Ishikawa (cell line): Measurements from ENCODE around the gene TBC1D16.

Source experiments
- CEBPB ChIP-seq: IDR thresholded peaks from 2 replicates; pipeline ENCODE4 v1.6.1; 2012
- CREB1 ChIP-seq: IDR thresholded peaks from 2 replicates; pipeline ENCODE4 v1.6.1; 2012; ENCODE audit warnings: low read depth
- EP300 ChIP-seq: IDR thresholded peaks from 2 replicates; pipeline ENCODE4 v1.6.1; 2012; ENCODE audit warnings: borderline replicate concordance
- NFIC ChIP-seq: IDR thresholded peaks from 2 replicates; pipeline ENCODE4 v1.6.1; 2012
- TCF12 ChIP-seq: IDR thresholded peaks from 2 replicates; pipeline ENCODE4 v1.6.1; 2012; ENCODE audit warnings: low read depth
- ZBTB7A ChIP-seq: IDR thresholded peaks from 2 replicates; pipeline ENCODE4 v1.6.1; 2012; ENCODE audit warnings: low read depth
- TF ChIP-seq, protein P1 (sequence below): IDR thresholded peaks from 2 replicates; pipeline ENCODE4 v1.6.1; 2012

DNA sequence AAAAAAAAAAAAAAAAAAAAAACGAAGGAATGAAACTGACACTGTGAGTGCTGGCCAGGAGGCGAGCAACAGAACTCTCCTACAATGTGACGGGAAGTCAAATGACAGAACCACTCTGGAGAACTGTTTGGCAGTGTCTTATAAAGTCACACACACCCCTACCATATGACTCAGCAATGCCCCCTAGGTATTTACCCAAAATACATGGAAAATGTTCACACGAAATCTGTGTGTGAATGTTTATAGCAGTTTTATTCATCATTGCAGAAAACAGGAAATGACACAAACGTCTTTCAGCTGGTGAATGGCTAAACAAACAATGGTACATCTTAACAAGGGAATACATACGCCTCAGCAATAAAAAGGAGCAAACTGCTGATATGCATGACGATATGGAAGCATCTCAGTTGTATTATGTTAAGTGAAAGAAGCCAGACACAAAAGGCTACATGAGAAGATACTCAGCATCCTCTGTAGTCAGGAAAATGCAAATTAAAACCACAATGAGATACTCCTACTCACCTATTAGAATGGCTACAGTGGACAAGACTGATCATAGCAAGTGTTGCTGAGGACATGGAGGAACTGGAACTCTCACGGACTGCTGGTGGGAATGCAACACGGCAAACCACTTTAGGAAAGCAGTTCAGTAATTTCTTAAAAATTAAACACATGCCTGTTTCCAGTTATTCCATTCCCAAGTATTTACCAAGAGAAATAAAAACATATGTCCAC, 74.7 kb downstream of the TBC1D16 start:
- TF ChIP-seq CEBPB (no peak), EP300 (no peak), TCF12 (no peak), CREB1 (no peak), NFIC (no peak), ZBTB7A (no peak)
- TF ChIP-seq, protein P1, sequence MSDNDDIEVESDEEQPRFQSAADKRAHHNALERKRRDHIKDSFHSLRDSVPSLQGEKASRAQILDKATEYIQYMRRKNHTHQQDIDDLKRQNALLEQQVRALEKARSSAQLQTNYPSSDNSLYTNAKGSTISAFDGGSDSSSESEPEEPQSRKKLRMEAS = no peak
